ENCODE results near the gene SPON1. TPM values are rescaled to one million over a fixed set of nuclear protein-coding genes. Genes with fewer than 3 reads are reported as not detected.

Gene SPON1
- total RNA-seq, 2 donors from 2014 or later, result 0.19 TPM; not detected in 1

DNA sequence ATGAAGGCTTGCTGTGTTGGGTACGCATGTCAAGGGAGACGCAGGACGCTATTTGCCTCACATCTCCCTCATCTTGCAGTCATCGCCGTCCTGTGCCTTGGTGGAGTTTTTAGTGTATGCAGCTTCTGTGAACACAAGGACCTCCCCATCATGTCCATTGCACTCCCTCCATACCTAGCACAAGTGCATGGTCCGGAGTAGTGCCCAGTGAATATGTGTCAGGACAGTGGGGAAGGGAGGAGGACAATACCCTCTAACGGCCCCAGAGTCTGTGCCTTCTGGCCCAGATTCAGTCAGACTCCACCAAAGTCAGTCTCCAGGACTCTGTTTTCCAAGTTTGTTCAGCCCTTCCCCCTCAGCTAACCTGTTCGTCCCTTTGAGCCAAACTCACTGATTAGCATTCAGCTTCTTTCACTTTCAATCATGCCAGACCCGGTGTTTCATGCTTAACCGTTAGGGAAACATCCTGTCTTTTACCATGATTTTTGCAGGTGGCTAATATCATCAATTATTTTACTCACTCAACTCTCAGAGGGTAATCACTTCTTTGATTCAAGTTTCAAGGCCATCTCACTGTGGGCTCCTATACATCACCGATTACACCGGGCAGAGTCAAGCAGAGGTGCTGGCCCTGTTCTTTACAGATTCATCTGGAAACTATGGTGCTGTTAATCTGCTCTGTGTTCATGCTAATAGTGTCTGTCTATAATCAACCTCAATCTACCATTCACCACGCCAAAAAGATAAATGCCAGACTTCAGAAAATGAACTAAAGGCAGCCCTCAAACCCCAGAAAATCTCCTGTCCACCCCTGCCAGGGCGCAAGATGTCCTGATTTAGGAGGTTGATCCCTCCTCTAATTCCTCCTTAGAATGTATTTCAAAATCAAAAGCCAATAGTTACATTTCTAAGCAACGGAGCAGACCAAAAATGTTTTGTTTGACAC, 240.0 kb downstream of the SPON1 start:
- H3K36me3 Mint-ChIP-seq, result no peaks in the 10 kb centered on the region

DNA sequence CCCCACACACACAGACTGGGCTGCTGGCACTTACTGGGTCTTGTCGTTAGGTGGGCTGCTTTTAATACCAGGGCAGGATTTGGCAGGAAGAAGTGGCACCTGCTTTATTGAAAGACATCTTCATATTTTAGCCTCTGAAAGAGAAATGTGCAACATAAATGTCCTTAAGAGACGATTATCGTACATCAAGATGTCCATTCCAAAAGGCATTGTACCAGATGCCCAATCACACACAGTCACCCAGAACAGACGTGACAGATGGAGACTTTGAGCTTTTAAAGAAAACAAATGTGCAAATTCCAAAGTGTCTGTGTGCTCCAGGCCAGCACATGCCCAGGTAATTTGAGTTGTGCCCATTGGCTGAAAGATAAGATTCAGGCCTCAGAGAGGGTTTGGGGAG, 240.8 kb downstream of the SPON1 start:
- no peaks in the 10 kb centered on the region for H3K9me3 Mint-ChIP-seq
- H3K27ac Mint-ChIP-seq, result no peak overlapping the region
- no peaks in the 10 kb centered on the region for H3K36me3 Mint-ChIP-seq
- DNase-seq (ENCODE audit: low spot score in 2 of 2), result no peak
- ATAC-seq, result no peak

More for the DNA sequence above, 240.0 kb downstream of the SPON1 start:
- DNase-seq (ENCODE audit: low spot score in 2 of 2), result no peak
- H3K27ac Mint-ChIP-seq, result no peak overlapping the region
- ATAC-seq, result no peak
- no peaks in the 10 kb centered on the region for H3K9me3 Mint-ChIP-seq

DNA sequence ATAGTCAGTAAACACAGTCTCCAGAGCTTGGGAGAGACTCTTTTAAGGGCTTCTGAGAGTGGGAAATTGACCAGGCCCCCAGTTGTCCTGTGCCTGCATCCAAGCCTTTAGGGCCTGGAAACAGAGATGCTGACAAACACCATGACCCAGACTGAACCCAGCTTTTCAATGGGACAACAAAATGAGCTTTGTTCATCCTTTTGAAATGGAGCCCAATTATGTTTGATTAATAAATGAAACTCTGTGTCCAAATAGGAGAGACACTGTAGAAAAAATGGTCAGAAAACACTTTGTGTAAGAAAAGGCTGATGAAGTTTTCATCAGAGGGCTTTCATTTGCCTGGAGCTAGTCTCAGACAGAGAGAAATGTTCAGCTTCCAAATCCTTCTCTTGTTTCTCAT, 250.5 kb downstream of the SPON1 start:
- no peak for DNase-seq (ENCODE audit: low spot score in 2 of 2)
- ATAC-seq, result no peak
- H3K27ac Mint-ChIP-seq, result no peak overlapping the region
- H3K36me3 Mint-ChIP-seq, result no peaks in the 10 kb centered on the region
- H3K9me3 Mint-ChIP-seq, result no peaks in the 10 kb centered on the region

DNA sequence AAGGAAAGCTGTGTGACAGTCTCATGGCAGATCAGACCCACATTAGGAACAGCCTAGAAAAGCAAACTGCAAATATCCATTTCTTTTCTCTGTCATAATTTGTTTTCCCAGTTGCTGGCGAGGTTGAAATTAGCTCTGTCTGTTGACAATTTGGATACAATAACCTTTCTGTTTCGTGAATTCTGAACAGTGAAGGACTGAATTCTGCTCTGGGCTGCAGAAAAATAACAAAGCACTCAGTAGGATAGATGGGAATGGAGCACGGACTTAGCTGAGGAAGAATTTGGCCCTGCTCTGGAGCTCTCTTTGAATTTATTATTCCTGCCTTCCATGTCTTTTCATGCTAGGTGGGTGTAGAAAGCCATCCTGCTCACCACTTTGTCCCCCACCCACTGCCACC, 256.2 kb downstream of the SPON1 start:
- no peak for ATAC-seq
- Mint-ChIP-seq H3K27ac (no peak overlapping the region), H3K36me3 (no peaks in the 10 kb centered on the region), H3K9me3 (no peaks in the 10 kb centered on the region)
- no peak for DNase-seq (ENCODE audit: low spot score in 2 of 2)

DNA sequence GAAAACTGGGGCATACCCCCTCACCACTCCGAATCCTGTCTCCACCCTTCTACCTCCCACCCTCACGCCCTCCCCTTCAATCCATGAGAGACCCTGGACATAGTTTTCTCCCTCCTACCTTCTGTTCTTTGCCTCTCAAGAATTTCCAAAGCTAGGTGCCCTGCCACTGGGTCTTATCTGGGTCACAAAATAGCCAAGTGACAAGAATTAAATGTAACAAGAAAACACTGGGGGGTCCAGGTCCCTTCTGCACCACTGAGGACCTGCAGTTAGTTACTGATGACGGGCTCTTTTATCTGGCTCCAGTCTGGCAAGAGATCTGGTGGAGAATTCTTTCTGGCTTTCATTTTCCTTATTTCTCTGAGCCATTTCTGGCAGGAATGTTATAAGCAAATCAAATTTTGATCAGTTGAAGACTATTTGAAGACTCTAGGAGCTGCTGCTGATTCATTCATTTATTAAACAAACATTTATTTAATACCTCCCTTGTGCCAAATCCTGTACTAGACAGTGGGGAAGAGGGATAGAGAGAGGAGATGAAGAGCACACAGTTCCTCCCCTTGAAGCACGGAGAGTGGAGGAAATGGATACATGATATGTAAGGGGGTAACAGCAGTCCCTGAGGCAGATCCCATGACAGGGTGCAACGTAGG, 261.2 kb downstream of the SPON1 start:
- no peak overlapping the region for H3K27ac Mint-ChIP-seq

DNA sequence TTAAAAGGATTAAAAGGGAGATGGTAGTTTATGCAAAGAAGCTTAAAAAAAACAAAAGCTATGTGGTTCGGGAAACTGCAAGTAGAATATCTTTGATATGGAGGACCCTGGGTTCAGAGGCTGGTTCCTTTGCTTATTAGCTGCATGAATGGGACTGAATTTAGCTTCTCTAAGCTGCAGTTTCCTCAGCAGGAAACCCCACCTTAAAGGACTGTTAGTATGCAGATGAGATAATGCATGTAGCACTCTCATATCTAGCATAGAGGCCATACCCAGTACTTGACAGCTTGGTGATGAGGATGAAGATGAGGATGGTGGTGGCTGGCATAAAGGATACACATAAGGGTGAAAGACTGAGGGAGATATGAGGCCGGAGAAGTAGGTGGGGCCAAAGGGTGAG, 261.9 kb downstream of the SPON1 start:
- H3K27ac Mint-ChIP-seq, result no peak overlapping the region
- no peaks in the 10 kb centered on the region for H3K36me3 Mint-ChIP-seq
- ATAC-seq (no peak), DNase-seq (ENCODE audit: low spot score in 2 of 2) (no peak)
- no peaks in the 10 kb centered on the region for H3K9me3 Mint-ChIP-seq

More for the DNA sequence above, 261.2 kb downstream of the SPON1 start:
- ATAC-seq (no peak), DNase-seq (ENCODE audit: low spot score in 2 of 2) (no peak)
- Mint-ChIP-seq H3K36me3 (no peaks in the 10 kb centered on the region), H3K9me3 (no peaks in the 10 kb centered on the region)

DNA sequence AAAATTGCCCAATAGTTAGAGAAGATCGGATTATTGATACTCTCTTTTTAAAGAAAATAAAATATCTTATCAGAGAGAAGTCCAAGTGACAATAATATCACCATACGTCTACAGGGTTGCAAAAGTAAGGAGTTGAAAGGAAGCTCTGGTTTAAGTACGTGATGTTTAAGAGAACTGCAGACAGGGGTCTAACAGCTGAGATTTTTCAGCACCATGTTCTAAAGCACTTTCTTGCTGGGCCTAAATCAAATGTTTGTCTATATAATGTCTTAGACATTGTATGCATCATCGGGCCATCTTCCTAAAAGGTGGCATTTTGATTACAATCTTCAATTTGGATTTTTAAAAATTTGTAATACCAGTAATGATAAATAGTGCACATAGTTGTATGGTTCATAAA, 263.1 kb downstream of the SPON1 start:
- ATAC-seq (no peak), DNase-seq (ENCODE audit: low spot score in 2 of 2) (no peak)
- no peak overlapping the region for H3K27ac Mint-ChIP-seq
- no peaks in the 10 kb centered on the region for H3K9me3 Mint-ChIP-seq
- no peaks in the 10 kb centered on the region for H3K36me3 Mint-ChIP-seq

DNA sequence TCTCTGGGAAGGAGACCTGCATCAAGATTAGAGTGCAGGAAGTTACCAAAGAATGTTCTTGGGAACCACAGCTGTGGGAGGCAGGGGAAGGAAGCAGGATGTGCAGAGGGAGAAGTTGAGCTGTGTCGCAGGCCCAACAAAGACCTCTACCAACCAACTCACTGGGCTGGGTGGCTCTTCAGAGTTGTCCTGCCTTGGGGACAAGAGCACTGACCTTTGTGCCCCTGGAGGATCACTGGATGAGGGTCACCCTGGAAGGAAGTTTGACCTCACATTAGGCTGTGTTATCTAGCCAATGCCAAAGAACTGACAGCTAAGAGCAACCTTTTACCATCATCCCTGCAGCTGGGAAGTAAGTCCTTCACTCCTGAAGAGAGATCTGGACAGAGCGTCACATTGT, 265.8 kb downstream of the SPON1 start:
- ATAC-seq, result no peak
- H3K36me3 Mint-ChIP-seq, result no peaks in the 10 kb centered on the region
- no peaks in the 10 kb centered on the region for H3K9me3 Mint-ChIP-seq
- H3K27ac Mint-ChIP-seq, result no peak overlapping the region
- no peak for DNase-seq (ENCODE audit: low spot score in 2 of 2)

DNA sequence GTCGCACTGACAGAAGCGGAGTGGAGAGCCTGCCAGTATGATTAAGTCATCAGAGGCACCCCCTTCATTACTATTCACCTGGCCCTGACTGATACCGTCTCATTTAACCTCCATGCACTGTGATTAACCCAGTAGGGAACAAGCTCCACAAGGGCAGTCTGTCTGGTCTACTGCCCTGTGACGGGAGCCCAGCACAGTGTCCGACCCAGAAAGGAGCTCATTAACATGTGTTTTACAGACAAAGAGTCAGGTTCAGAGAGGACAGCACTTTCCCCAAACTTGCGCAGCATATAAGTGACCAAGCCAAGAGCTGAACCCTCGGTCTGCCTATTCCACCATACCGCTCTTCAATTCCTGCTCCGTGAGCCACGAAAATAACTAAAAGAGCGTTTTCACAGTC, 266.9 kb downstream of the SPON1 start:
- no peak for ATAC-seq
- DNase-seq (ENCODE audit: low spot score in 2 of 2), result no peak
- no peaks in the 10 kb centered on the region for H3K9me3 Mint-ChIP-seq
- H3K36me3 Mint-ChIP-seq, result no peaks in the 10 kb centered on the region
- no peak overlapping the region for H3K27ac Mint-ChIP-seq

DNA sequence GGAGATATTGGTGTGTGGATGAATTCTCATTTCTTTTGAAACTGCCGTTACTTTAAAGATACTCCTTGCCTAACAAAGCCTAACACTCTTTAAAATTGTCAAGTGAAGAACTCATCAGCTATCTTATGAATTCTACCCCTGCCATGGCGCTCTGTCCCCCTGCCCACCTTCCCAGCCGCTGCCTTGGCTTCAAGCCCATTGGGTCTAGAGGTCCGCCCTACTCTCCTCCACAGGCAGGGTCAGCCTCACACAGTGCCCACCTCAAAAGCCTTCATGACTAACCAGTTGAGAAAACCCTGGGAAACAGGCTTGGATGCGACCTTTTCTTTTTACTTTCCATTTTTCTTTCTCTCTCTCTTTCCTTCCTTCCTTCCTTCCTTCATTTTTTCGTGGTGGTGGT, 267.9 kb downstream of the SPON1 start:
- H3K36me3 Mint-ChIP-seq, result no peaks in the 10 kb centered on the region
- H3K27ac Mint-ChIP-seq, result no peak overlapping the region
- no peaks in the 10 kb centered on the region for H3K9me3 Mint-ChIP-seq
- no peak for DNase-seq (ENCODE audit: low spot score in 2 of 2)
- ATAC-seq, result no peak

DNA sequence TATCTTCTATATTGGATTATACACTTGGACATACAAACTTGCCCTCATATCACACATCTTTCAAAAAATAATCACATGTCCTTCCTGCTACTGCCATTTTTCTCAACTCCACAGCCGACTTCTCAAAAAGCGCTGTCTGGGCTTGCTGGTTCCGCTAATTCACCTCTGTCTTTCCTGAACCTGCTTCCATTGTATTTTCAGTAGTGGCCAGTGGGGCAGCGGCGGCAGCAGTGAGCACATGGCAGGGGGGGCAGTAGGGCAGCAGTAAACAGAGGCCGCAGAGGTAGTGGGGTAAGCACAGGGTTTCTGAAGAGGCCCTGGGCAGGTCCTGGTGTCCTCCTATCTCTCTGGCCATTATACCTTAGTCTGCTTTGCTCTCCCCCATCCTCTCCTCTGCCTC, 270.1 kb downstream of the SPON1 start:
- Mint-ChIP-seq H3K27ac (peak overlapping the region in 1 of 2 donors; percentile 19), H3K36me3 (no peaks in the 10 kb centered on the region), H3K9me3 (no peaks in the 10 kb centered on the region)
- no peak for DNase-seq (ENCODE audit: low spot score in 2 of 2)
- no peak for ATAC-seq

DNA sequence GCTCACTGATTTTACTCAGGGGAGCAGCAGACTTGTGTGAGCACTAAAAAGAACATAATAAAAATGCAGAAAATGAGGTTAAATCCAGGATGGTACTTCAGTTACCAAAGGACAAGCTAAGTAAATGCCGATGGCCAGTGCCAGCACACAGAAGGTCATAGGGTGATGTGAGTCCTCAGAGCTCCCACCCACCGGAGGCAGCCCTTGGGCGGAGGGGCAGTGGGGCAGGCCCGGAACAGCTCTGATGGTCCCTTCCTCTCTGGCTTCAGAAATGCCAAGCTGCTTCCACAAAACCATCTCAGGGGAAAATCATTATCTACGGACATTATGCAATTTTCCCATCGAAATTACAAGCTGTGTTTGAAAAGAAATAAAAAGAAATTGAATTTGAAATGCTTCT, 271.9 kb downstream of the SPON1 start:
- ATAC-seq, result no peak
- Mint-ChIP-seq H3K9me3 (no peaks in the 10 kb centered on the region), H3K27ac (no peak overlapping the region), H3K36me3 (no peaks in the 10 kb centered on the region)
- DNase-seq (ENCODE audit: low spot score in 2 of 2), result no peak

DNA sequence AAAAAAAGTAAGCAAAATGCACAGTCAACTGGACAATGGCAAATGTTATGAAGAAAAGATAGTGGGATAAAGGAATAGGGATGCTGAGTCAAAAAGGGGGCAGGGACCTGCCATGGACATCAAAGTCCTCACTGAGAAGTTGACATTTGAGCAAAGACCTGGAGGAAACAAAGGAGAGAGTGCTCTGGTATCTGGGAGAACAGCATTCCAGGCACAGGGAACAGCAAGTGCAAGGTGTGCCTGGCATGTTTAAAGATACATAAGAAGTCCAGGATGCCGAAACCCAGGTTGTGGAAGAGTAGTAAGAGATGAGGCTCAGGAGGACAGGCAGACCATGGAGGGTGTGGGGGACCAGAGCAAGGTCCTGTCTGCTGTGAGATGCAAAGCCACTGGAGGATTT, 273.2 kb downstream of the SPON1 start:
- ATAC-seq (no peak), DNase-seq (ENCODE audit: low spot score in 2 of 2) (no peak)
- peak overlapping the region in 1 of 2 donors; percentile 19 for H3K27ac Mint-ChIP-seq
- no peaks in the 10 kb centered on the region for H3K9me3 Mint-ChIP-seq
- no peaks in the 10 kb centered on the region for H3K36me3 Mint-ChIP-seq

DNA sequence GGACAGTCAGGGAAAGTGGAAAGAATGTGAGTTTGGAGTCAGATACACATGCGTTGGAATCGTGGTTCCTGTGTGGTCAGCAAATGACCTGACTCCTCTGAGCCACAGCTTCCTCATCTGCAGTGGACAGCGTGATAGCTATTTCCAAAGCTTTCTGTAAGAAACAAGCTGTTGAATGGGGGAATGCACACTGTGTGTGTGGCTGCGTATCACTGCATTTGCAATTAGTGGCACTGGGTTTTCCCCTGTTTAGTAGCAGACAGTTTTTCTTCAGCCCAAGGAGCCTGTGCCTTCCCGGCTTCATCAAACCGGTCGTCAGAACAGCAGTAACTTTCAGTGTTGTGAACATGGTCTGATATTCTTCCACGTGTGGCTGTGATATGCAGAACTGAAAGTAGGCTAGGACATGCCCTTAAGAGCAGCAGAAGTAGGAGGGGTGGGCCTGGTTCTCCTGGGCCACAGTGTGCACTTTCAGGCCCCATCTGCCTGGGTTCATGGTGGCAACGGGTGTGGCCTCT, 275.0 kb downstream of the SPON1 start:
- DNase-seq (ENCODE audit: low spot score in 2 of 2) (no peak), ATAC-seq (no peak)
- Mint-ChIP-seq H3K9me3 (no peaks in the 10 kb centered on the region), H3K36me3 (no peaks in the 10 kb centered on the region), H3K27ac (no peak overlapping the region)

DNA sequence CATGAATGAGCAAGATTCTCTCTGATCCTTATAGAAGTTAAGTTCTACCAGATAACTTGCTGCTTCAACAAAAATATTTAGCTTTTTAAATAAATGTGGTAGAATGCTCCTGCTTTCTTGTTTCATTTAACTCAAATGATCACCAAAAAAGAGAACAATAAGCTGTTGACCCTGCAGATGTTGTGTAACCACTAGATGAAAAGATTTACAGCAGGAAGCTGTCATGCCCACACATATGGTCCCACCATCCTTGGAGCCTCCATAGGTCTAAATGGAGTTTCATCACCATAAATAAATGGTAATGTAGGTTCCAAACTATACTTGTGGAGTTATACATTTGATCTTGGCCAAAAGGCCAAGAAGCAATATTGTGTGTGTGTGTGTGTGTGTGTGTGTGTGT, 277.7 kb downstream of the SPON1 start:
- Mint-ChIP-seq H3K27ac (no peak overlapping the region), H3K9me3 (no peaks in the 10 kb centered on the region), H3K36me3 (no peaks in the 10 kb centered on the region)
- no peak for DNase-seq (ENCODE audit: low spot score in 2 of 2)
- no peak for ATAC-seq

DNA sequence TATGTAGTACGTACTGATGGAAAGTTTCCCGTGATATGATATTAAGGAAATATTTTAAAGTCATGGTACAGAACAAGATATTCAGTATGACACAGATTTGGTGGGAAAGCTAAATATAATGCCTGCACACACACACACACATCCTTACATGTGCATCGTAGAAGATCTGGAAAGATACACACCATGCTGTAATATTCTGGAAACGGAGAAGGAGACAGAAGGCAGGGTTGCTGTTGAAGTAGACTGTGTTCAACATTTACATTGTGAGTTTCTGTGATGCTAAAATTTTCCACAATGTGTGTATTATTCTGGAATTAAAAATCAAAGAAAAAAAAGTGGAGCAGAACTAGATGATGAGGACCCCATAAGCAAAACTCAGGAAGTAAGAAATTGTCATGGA, 278.4 kb downstream of the SPON1 start:
- ATAC-seq (no peak), DNase-seq (ENCODE audit: low spot score in 2 of 2) (no peak)
- H3K36me3 Mint-ChIP-seq, result no peaks in the 10 kb centered on the region
- no peak overlapping the region for H3K27ac Mint-ChIP-seq
- no peaks in the 10 kb centered on the region for H3K9me3 Mint-ChIP-seq

DNA sequence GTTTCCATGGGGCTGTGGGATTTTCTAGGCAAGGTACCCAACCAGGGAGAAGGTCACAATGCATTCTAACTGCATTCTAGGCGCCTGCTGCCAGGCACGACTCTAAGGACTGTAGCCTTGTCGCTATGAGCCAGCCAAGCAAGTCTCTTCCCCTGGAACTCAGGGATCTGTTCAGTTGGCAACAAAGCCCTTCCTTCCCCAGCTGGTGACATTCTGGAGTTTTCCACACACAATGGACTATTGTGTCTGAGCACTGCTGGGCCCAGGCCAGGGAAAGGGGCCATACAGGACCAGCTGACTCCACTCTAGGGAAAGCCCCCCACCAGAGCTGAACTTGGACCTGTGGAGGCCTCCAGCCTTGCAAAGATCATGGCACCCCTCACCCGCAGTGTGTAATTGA, 279.7 kb downstream of the SPON1 start:
- no peak overlapping the region for H3K27ac Mint-ChIP-seq
- ATAC-seq (no peak), DNase-seq (ENCODE audit: low spot score in 2 of 2) (no peak)
- no peaks in the 10 kb centered on the region for H3K9me3 Mint-ChIP-seq
- no peaks in the 10 kb centered on the region for H3K36me3 Mint-ChIP-seq

DNA sequence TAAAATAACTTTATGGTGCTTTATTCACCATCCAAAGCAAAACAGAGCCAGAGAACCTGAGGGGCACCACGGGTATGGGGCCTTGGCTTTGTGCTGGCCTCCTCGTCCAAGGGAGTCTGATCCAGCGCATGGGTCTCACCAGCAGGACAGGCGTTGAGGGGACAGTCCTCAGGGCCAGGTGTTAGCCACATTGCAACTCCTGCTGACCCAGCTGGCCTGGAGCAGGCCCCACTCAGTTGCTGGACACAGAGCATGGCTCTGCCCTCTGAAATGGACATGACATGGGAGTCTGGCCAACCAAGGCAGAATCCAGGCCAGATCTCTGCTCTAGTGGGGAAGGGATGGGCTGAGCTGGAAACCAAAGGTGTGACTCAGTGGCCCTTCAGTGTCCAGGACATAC, 280.2 kb downstream of the SPON1 start:
- Mint-ChIP-seq H3K9me3 (no peaks in the 10 kb centered on the region), H3K36me3 (no peaks in the 10 kb centered on the region)
- no peak for ATAC-seq

More for the DNA sequence above, 280.2 kb downstream of the SPON1 start:
- H3K27ac Mint-ChIP-seq, result no peak overlapping the region
- no peak for DNase-seq (ENCODE audit: low spot score in 2 of 2)

Measured in activated naive CD4-positive, alpha-beta T cell treated with anti-CD3 and anti-CD28 coated beads, Interleukin-2, amount 50 U/mL, for 72 hours (primary cell).